Right lobe of liver (tissue), 6 donors: ENCODE data around the gene SOX8. TPM values are rescaled to one million over a fixed set of nuclear protein-coding genes. Genes with fewer than 3 reads are reported as not detected.

ENCODE experiments used
- ATAC-seq, 4 donors: fragments of 200-7000 bp; cut with Tn5 transposase; one replicate each; pipeline ENCODE4 v1.9.1; 2020; ENCODE audit warnings: mild to moderate bottlenecking in 4 of 4, moderate library complexity in 4 of 4
- DNase-seq, 3 donors: peaks; one replicate each; pipeline ENCODE4 v3.0.0-alpha.2; 2020
- H3K27ac ChIP-seq, 3 donors: fragments of 200-600 bp; one replicate each; pipeline ENCODE4 v1.8.0; 2022
- H3K27me3 ChIP-seq, 2 donors: fragments of 200-600 bp; one replicate each; pipeline ENCODE4 v1.8.0; 2022
- H3K36me3 ChIP-seq, 4 donors: fragments of 200-600 bp; sonication (generic) in 1 of 4; one replicate each; pipeline versions ENCODE4 v1.5.1 to v1.8.0; 2017 to 2022; ENCODE audit warnings: control low read depth in 1 of 4
- H3K4me1 ChIP-seq, 4 donors: fragments of 200-600 bp; sonication (generic) in 1 of 4; one replicate each; pipeline versions ENCODE4 v1.5.1 to v1.8.0; 2017 to 2022; ENCODE audit warnings: control low read depth in 1 of 4
- H3K4me3 ChIP-seq, 3 donors: fragments of 200-600 bp; one replicate each; pipeline ENCODE4 v1.8.0; 2022
- H3K9me3 ChIP-seq, 4 donors: fragments of 200-600 bp; sonication (generic) in 1 of 4; one replicate each; pipeline versions ENCODE4 v1.5.1 to v1.8.0; 2017 to 2022; ENCODE audit warnings: control low read depth in 1 of 4
- CTCF ChIP-seq, 4 donors: fragments of 200-600 bp in 3 of 4; fragments of 450-650 bp in 1 of 4; IDR thresholded peaks; one replicate each; pipeline versions ENCODE4 v1.5.1 to v1.8.0; 2016 to 2022; ENCODE audit warnings: antibody characterized with exemption in 4 of 4, mild to moderate bottlenecking in 2 of 4
- POLR2A ChIP-seq: fragments of 450-650 bp; IDR thresholded peaks from one replicate; pipeline ENCODE4 v1.6.1; 2017; ENCODE audit warnings: antibody characterized with exemption, mild to moderate bottlenecking
- WGBS: methylation state at CpG from one replicate; pipeline ENCODE4 v1.1.6; 2018; ENCODE audit warnings: low coverage, low lambda C conversion rate; ENCODE audit not compliant: insufficient coverage; ENCODE audit errors: missing lambda C conversion rate; 5-methylcytosine and 5-hydroxymethylcytosine counted together
- intact Hi-C, 2 donors: fragments of 100-400 bp; cut with DNase I; formaldehyde crosslinking; loops; one replicate each; pipeline versions ENCODE4 v1.11.2 to v1.14.1; 2022
- total RNA-seq, 6 experiments: library from RNA; depleted of rRNA in 2 of 6; stranded (reverse); fragments of >200 nt in 2 of 6; fragmentation: NEBNext Ultra II Directional in 3 of 6; extraction: Animal tissue kit (Norgen Biotek cat#: 25700) in 3 of 6; gene quantifications; one replicate each; pipeline versions ENCODE4 v1.1.0 to v1.2.4, GENCODE V29; 2016 to 2023
- donor health status: DM: no; HTN: yes; CAD: no.
- donor health status: DM: no; HTN: no; CAD: no.
- donor health status: DM: no; HTN: no; CAD: no.
- donor health status: DM: no; HTN: yes; CAD: no.
- donor health status: DM: no; HTN: yes; CAD: no.

Gene SOX8
- total RNA-seq, 6 experiments from 2014 or later, result 0.07 to 0.13 (median 0.09) TPM; not detected in 3

GRCh38 chr16:1005286-1005685 is 23.7 kb downstream of the SOX8 start:
- TF ChIP-seq CTCF (IDR thresholded peaks at IDR 0.05) (no peak), POLR2A (no peak)
- intact Hi-C loops, result no loop called here
- 52% methylated on average over 3 of the region's 11 CpGs for WGBS
- ATAC-seq (no peak), DNase-seq (no peak)
- Histone ChIP-seq H3K36me3 (no peaks in the 10 kb centered on the region), H3K9me3 (no peaks in the 10 kb centered on the region), H3K4me3 (no peak overlapping the region), H3K4me1 (no peaks in the 10 kb centered on the region), H3K27ac (no peak overlapping the region), H3K27me3 (no peaks in the 10 kb centered on the region)

- no peak for TF ChIP-seq CTCF (IDR thresholded peaks at IDR 0.05)
- TF ChIP-seq POLR2A, result no peak
- no peaks in the 10 kb centered on the region for H3K4me1 ChIP-seq
- no peak overlapping the region for H3K27ac ChIP-seq
- H3K36me3 ChIP-seq, result no peaks in the 10 kb centered on the region
- 74% methylated on average over 3 of the region's 25 CpGs for whole genome bisulfite sequencing
- H3K9me3 ChIP-seq, result no peaks in the 10 kb centered on the region
- intact Hi-C loops, result no loop called here
- no peaks in the 10 kb centered on the region for H3K27me3 ChIP-seq
- no peak overlapping the region for H3K4me3 ChIP-seq
- no peak for DNase-seq
- ATAC-seq, result no peak
Measured at GRCh38 chr16:1006781-1007180, 25.2 kb downstream of the SOX8 start.

- ATAC-seq (no peak), DNase-seq (no peak)
- Histone ChIP-seq H3K36me3 (no peaks in the 10 kb centered on the region), H3K9me3 (no peaks in the 10 kb centered on the region), H3K27ac (no peak overlapping the region), H3K27me3 (no peaks in the 10 kb centered on the region), H3K4me3 (no peak overlapping the region), H3K4me1 (no peaks in the 10 kb centered on the region)
- WGBS, result 0% methylated on average over 1 of the region's 16 CpGs
- intact Hi-C loops, result no loop called here
- TF ChIP-seq CTCF (IDR thresholded peaks at IDR 0.05) (no peak), POLR2A (no peak)
Measured at GRCh38 chr16:1007284-1007850, 25.8 kb downstream of the SOX8 start.

- no peak overlapping the region for H3K4me3 ChIP-seq
- H3K27me3 ChIP-seq, result no peaks in the 10 kb centered on the region
- intact Hi-C loops, result no loop called here
- H3K4me1 ChIP-seq, result no peaks in the 10 kb centered on the region
- no peak for ATAC-seq
- TF ChIP-seq POLR2A, result no peak
- no peak for TF ChIP-seq CTCF (IDR thresholded peaks at IDR 0.05)
- no peaks in the 10 kb centered on the region for H3K36me3 ChIP-seq
- H3K27ac ChIP-seq, result no peak overlapping the region
- no peaks in the 10 kb centered on the region for H3K9me3 ChIP-seq
- 90% methylated on average over 2 of the region's 14 CpGs for WGBS
- no peak for DNase-seq
Measured at GRCh38 chr16:1008085-1008484, 26.5 kb downstream of the SOX8 start.
